GM23338 (cell line): ENCODE measurements around the gene CDH8. TPM values are rescaled to one million over a fixed set of nuclear protein-coding genes. Genes with fewer than 3 reads are reported as not detected.
A peak's percentile ranks its signal among the peaks of the same experiment; 100 is the strongest.

Source experiments
- ATAC-seq: fragments of 200-7000 bp; cut with Tn5 transposase; 3 replicates; pipeline ENCODE4 v1.9.1; 2020
- DNase-seq: peaks from one replicate; pipeline ENCODE4 v3.0.0-alpha.2; 2015; ENCODE audit warnings: low spot score
- H2AFZ ChIP-seq: fragments of 200-600 bp; sonication (generic); 2 replicates; pipeline ENCODE4 v1.8.0; 2016; ENCODE audit warnings: antibody characterized with exemption, mild to moderate bottlenecking, moderate library complexity
- H3F3A ChIP-seq: fragments of 200-600 bp; sonication (generic); replicated peaks from 2 replicates; pipeline ENCODE4 v1.8.0; 2017; ENCODE audit warnings: antibody characterized with exemption, mixed run types, low read depth
- H3K27ac ChIP-seq: fragments of 200-600 bp; sonication (generic); 2 replicates; pipeline ENCODE4 v1.6.1; 2016; ENCODE audit warnings: low read depth
- H3K27me3 ChIP-seq: fragments of 200-600 bp; sonication (generic); 2 replicates; pipeline ENCODE4 v1.8.0; 2016; ENCODE audit warnings: mild to moderate bottlenecking, mixed run types, moderate library complexity; ENCODE audit not compliant: insufficient read depth
- H3K36me3 ChIP-seq: fragments of 200-600 bp; sonication (generic); 2 replicates; pipeline ENCODE4 v1.8.0; 2016; ENCODE audit warnings: mild to moderate bottlenecking; ENCODE audit not compliant: insufficient read depth
- H3K4me1 ChIP-seq: fragments of 200-600 bp; sonication (generic); 2 replicates; pipeline ENCODE4 v1.8.0; 2016; ENCODE audit warnings: mild to moderate bottlenecking, moderate library complexity; ENCODE audit not compliant: insufficient read depth
- H3K4me2 ChIP-seq: fragments of 200-600 bp; sonication (generic); 2 replicates; pipeline ENCODE4 v1.7.1; 2017; ENCODE audit warnings: mixed run types
- H3K4me3 ChIP-seq: fragments of 200-600 bp; sonication (generic); 2 replicates; pipeline ENCODE4 v1.6.1; 2016; ENCODE audit warnings: mixed run types
- H3K79me2 ChIP-seq: fragments of 200-600 bp; sonication (generic); replicated peaks from 2 replicates; pipeline ENCODE4 v1.8.0; 2017; ENCODE audit warnings: mild to moderate bottlenecking; ENCODE audit not compliant: insufficient read depth
- H3K9me2 ChIP-seq: fragments of 200-600 bp; sonication (generic); 2 replicates; pipeline ENCODE4 v1.8.0; 2017; ENCODE audit not compliant: insufficient read depth
- H4K20me1 ChIP-seq: fragments of 200-600 bp; sonication (generic); replicated peaks from 2 replicates; pipeline ENCODE4 v1.8.0; 2017; ENCODE audit warnings: mild to moderate bottlenecking; ENCODE audit not compliant: insufficient read depth
- H3K27ac Mint-ChIP-seq: 2 replicates; pipeline ENCODE4 v1.8.0; 2020; ENCODE audit warnings: inconsistent platforms, mild to moderate bottlenecking, moderate library complexity, mixed read lengths
- H3K27me3 Mint-ChIP-seq: 3 replicates; pipeline ENCODE4 v1.8.0; 2022; ENCODE audit warnings: low read depth, mild to moderate bottlenecking, moderate library complexity, mixed read lengths, inconsistent platforms; ENCODE audit not compliant: insufficient read depth, poor library complexity
- H3K36me3 Mint-ChIP-seq: 3 replicates; pipeline ENCODE4 v1.8.0; 2021; ENCODE audit warnings: low read depth, mild to moderate bottlenecking, inconsistent platforms, moderate library complexity, mixed read lengths
- H3K4me1 Mint-ChIP-seq: 3 replicates; pipeline ENCODE4 v1.8.0; 2020; ENCODE audit warnings: mild to moderate bottlenecking, inconsistent platforms, mixed read lengths
- H3K4me3 Mint-ChIP-seq: 3 replicates; pipeline ENCODE4 v1.8.0; 2021; ENCODE audit warnings: moderate library complexity, mild to moderate bottlenecking, inconsistent platforms, mixed read lengths
- H3K9me3 Mint-ChIP-seq: 3 replicates; pipeline ENCODE4 v1.8.0; 2020; ENCODE audit warnings: moderate library complexity, mild to moderate bottlenecking, inconsistent platforms, mixed read lengths
- CREB1 ChIP-seq: fragments of 250-450 bp; sonication (Bioruptor Pico); IDR thresholded peaks from 2 replicates; pipeline ENCODE4 v1.5.0; 2020; ENCODE audit warnings: low read depth, mild to moderate bottlenecking, moderate library complexity
- EZH2 ChIP-seq: fragments of 200-600 bp; sonication (generic); IDR thresholded peaks from one replicate; pipeline ENCODE4 v1.8.0; 2017; ENCODE audit warnings: antibody characterized with exemption, mild to moderate bottlenecking, low read depth; ENCODE audit not compliant: unreplicated experiment
- POLR2AphosphoS5 ChIP-seq: IDR thresholded peaks from 2 replicates; pipeline ENCODE4 v1.6.1; 2016; ENCODE audit warnings: antibody characterized with exemption, low read depth
- REST ChIP-seq: IDR thresholded peaks from one replicate; pipeline ENCODE4 v1.6.1; 2018; ENCODE audit warnings: antibody characterized with exemption; ENCODE audit not compliant: unreplicated experiment
- ZNF331 ChIP-seq: fragments of 250-450 bp; sonication (Bioruptor Pico); IDR thresholded peaks from 2 replicates; pipeline ENCODE4 v1.5.0; 2020; ENCODE audit warnings: low read depth, mild to moderate bottlenecking, moderate library complexity
- ZNF462 ChIP-seq: fragments of 250-450 bp; sonication (Bioruptor Pico); IDR thresholded peaks from 2 replicates; pipeline ENCODE4 v1.5.0; 2020; ENCODE audit warnings: mild to moderate bottlenecking, moderate library complexity
- polyA plus RNA-seq: library from polyadenylated mRNA; unstranded; fragments of >200 nt; fragmentation: Nextera tagmentation; extraction: Ambion mirVana; gene quantifications from 2 replicates; pipeline ENCODE4 v1.2.1, GENCODE V29; 2016
- total RNA-seq: library from RNA; depleted of rRNA; stranded (reverse); fragments of >200 nt; shearing (Covaris generic); gene quantifications from 2 replicates; pipeline ENCODE4 v1.2.3, GENCODE V29; 2014

CDH8 gene
- total and polyA plus RNA-seq, 2 experiments from 2014 or later = 10.2 to 11.7 TPM

- no peaks in the 10 kb centered on the region for H3K36me3 ChIP-seq
- Mint-ChIP-seq H3K27ac (no peak overlapping the region), H3K4me3 (peak overlapping the region; percentile 32; the same call in 1 of the 3 replicates), H3K4me1 (peaks cover 31% of the 10 kb centered on the region), H3K9me3 (no peaks in the 10 kb centered on the region), H3K27me3 (peaks cover 62% of the 10 kb centered on the region), H3K36me3 (no peaks in the 10 kb centered on the region)
- peaks cover 62% of the 10 kb centered on the region for H3K27me3 ChIP-seq
- no peaks in the 10 kb centered on the region for H3K9me2 ChIP-seq
- ATAC-seq (no peak), DNase-seq (no peak)
- H4K20me1 ChIP-seq = no peaks in the 10 kb centered on the region
- H2AFZ ChIP-seq = no peak overlapping the region
- H3K27ac ChIP-seq = no peak overlapping the region
- no peaks in the 10 kb centered on the region; the same call in 1 of the 2 replicates for H3F3A ChIP-seq
- TF ChIP-seq REST (no peak), POLR2AphosphoS5 (no peak)
- peak overlapping the region; percentile 80 for H3K4me2 ChIP-seq
- peaks cover 28% of the 10 kb centered on the region for H3K4me1 ChIP-seq
- no peaks in the 10 kb centered on the region for H3K79me2 ChIP-seq
- 0 out of 2 replicates have a peak overlapping the region, but pooled peaks have one; percentile 71 for H3K4me3 ChIP-seq
These were observed 3.2 kb downstream of the CDH8 start for GRCh38 chr16:62033065-62033464.

GRCh38 chr16:62029947-62030346 lies 6.3 kb downstream of the CDH8 start:
- Mint-ChIP-seq H3K4me1 (peaks cover 26% of the 10 kb centered on the region), H3K4me3 (no peak overlapping the region), H3K9me3 (no peaks in the 10 kb centered on the region), H3K27ac (no peak overlapping the region), H3K27me3 (peaks cover 31% of the 10 kb centered on the region), H3K36me3 (no peaks in the 10 kb centered on the region)
- Histone ChIP-seq H2AFZ (no peak overlapping the region), H4K20me1 (no peaks in the 10 kb centered on the region), H3K9me2 (no peaks in the 10 kb centered on the region), H3K4me3 (no peak overlapping the region), H3K4me1 (peaks cover 20% of the 10 kb centered on the region), H3F3A (no peaks in the 10 kb centered on the region), H3K79me2 (no peaks in the 10 kb centered on the region), H3K27me3 (peaks cover 32% of the 10 kb centered on the region), H3K36me3 (no peaks in the 10 kb centered on the region), H3K4me2 (no peak overlapping the region), H3K27ac (no peak overlapping the region)
- ATAC-seq = no peak
- DNase-seq = no peak
- TF ChIP-seq REST = no peak
- no peak for TF ChIP-seq ZNF462
- no peak for TF ChIP-seq CREB1 (CRISPR knock-in tag)
- no peak for TF ChIP-seq ZNF331
- no peak for TF ChIP-seq EZH2
